NCI-H226 (cell line): ENCODE results near the gene COBL.

Experiments
- DNase-seq: peaks from one replicate; pipeline ENCODE4 v3.0.0-alpha.2; 2015

COBL gene

GRCh38 chr7:51111241-51111940 lies 205.2 kb downstream of the COBL start:
- DNase-seq: no peak

- DNase-seq: no peak
Observed at GRCh38 chr7:51108134-51108533, 208.5 kb downstream of the COBL start.

GRCh38 chr7:51104278-51104677 lies 212.3 kb downstream of the COBL start:
- no peak for DNase-seq

- DNase-seq: no peak
Observed at GRCh38 chr7:51103718-51104117, 212.9 kb downstream of the COBL start.

- DNase-seq: no peak
Observed at GRCh38 chr7:51102828-51103227, 213.8 kb downstream of the COBL start.

GRCh38 chr7:51101111-51101757 lies 215.4 kb downstream of the COBL start:
- no peak for DNase-seq

- DNase-seq: no peak
Observed at GRCh38 chr7:51090411-51090810, 226.2 kb downstream of the COBL start.

GRCh38 chr7:51085034-51085692 lies 231.4 kb downstream of the COBL start:
- no peak for DNase-seq

GRCh38 chr7:51084121-51084520 lies 232.5 kb downstream of the COBL start:
- no peak for DNase-seq

GRCh38 chr7:51082940-51083533 lies 233.6 kb downstream of the COBL start:
- DNase-seq: no peak

GRCh38 chr7:51082096-51082840 lies 234.3 kb downstream of the COBL start:
- no peak for DNase-seq

GRCh38 chr7:51081270-51081890 lies 235.2 kb downstream of the COBL start:
- no peak for DNase-seq

- no peak for DNase-seq
Observed at GRCh38 chr7:51080622-51081269, 235.9 kb downstream of the COBL start.

- no peak for DNase-seq
Observed at GRCh38 chr7:51080216-51080615, 236.4 kb downstream of the COBL start.

GRCh38 chr7:51079494-51079893 lies 237.1 kb downstream of the COBL start:
- no peak for DNase-seq

GRCh38 chr7:51078653-51079052 lies 238.0 kb downstream of the COBL start:
- no peak for DNase-seq

- no peak for DNase-seq
Observed at GRCh38 chr7:51077987-51078370, 238.6 kb downstream of the COBL start.

- DNase-seq: no peak
Observed at GRCh38 chr7:51077316-51077986, 239.2 kb downstream of the COBL start.

GRCh38 chr7:51075681-51076580 lies 240.7 kb downstream of the COBL start:
- DNase-seq: no peak

- no peak for DNase-seq
Observed at GRCh38 chr7:51073171-51073570, 243.4 kb downstream of the COBL start.
